HG03575 (cell line): Measurements from ENCODE around the gene DENND5A.
"Not testable (repeated sequence)": the region's sequence is repeated elsewhere in the genome, so short reads cannot be mapped to it uniquely, and the experiment has no call there.

Source experiments
- ATAC-seq: cut with Tn5 transposase; IDR thresholded peaks from one replicate; pipeline ENCODE4 v1.9.1; 2021; ENCODE audit not compliant: unreplicated experiment, insufficient number of reproducible peaks, low FRiP score; ENCODE audit errors: extremely low read depth

The DENND5A gene

GRCh38 chr11:9222654-9223053 lies 42.5 kb downstream of the DENND5A start:
- ATAC-seq, result no peak

- ATAC-seq, result not testable (repeated sequence)
Observed at GRCh38 chr11:9220853-9221252, 44.3 kb downstream of the DENND5A start.

- ATAC-seq, result no peak
Observed at GRCh38 chr11:9219572-9219971, 45.6 kb downstream of the DENND5A start.

DNA sequence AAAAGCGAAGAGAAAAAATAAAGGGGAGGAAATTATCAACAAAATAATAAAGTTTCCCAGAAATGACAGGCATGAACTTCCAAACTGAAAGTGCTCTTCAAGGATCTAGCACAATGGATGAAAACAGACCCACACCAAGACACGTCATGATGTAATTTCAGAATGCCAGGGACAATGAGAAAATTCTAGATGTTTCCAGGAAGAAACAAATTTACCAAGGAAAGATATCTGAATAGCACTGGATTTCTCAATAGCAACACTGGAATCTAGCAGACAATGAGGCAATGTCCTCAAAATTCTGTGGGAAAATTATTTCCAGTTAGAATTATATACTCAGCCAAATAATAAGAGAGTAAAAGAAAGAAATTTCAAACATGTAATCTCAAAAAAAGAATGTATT lies 46.0 kb downstream of the DENND5A start:
- ATAC-seq, result no peak

DNA sequence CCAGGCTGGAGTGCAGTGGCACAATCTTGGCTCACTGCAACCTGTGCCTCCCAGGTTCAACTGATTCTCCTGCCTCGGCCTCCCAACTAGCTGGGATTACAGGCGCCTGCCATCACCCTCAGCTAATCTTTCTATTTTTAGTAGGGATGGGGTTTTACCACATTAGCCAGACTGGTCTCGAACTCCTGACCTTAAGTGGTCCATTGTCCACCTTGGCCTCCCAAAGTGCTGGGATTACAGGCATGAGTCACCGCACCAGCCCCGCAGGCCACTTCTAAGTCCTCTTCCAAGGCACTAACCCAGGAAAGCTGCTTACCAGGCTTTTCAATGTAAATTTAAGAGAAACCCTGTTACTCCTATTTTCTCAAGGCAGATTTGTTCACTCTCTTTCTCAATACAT lies 50.4 kb downstream of the DENND5A start:
- no peak for ATAC-seq

GRCh38 chr11:9211322-9211721 lies 53.8 kb downstream of the DENND5A start:
- no peak for ATAC-seq

DNA sequence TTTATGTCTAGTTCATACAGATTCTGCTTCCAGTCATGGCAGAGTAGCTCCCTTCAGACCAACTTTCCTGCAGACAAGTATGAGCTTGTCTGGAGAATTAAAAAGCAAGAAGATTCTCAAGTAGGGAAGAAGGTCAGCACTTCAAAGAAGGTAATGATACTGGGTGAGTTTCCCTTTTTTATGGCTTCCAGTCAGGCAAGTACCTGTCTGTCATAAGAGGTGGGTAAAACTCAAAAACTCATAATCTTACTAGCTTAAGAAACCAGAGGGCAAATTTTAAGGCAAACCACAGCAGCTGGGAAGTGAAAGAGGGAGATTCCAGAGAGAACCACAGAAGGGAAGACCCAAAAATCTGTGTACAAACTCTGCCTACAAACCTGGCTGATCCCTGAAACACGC lies 54.2 kb downstream of the DENND5A start:
- no peak for ATAC-seq

DNA sequence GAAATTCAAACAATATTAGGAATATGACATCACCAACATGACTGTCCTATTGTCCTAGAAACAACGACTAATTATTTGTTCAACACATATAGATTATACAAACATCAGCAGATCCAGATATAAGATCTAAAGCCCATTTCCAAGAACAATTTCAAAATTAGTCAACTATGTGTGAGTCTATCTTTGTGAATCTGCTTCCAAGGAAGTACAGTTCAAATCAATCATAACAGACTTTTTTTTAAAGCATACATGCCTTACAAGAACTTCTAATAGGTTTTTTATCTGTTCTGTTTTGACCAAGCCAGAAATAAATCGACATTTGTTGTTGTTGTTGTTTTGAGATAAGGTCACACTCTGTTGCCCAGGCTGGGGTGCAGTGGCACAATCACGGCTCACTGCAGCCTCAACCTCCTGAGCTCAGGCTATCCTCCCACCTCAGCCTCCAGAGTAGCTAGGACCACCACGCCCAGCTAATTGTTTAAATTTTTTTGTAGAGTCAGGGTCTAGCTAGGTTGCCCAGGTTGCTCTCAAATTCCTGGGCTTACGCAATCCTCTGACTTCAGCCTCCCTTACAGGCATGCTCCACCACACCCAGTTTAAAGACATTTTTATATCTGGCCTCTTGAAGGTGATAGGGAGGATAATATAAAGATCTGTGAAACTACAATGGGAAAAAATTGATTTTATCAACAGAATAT lies 54.8 kb downstream of the DENND5A start:
- ATAC-seq, result no peak

- ATAC-seq, result not testable (repeated sequence)
Observed at GRCh38 chr11:9209604-9210003, 55.5 kb downstream of the DENND5A start.

DNA sequence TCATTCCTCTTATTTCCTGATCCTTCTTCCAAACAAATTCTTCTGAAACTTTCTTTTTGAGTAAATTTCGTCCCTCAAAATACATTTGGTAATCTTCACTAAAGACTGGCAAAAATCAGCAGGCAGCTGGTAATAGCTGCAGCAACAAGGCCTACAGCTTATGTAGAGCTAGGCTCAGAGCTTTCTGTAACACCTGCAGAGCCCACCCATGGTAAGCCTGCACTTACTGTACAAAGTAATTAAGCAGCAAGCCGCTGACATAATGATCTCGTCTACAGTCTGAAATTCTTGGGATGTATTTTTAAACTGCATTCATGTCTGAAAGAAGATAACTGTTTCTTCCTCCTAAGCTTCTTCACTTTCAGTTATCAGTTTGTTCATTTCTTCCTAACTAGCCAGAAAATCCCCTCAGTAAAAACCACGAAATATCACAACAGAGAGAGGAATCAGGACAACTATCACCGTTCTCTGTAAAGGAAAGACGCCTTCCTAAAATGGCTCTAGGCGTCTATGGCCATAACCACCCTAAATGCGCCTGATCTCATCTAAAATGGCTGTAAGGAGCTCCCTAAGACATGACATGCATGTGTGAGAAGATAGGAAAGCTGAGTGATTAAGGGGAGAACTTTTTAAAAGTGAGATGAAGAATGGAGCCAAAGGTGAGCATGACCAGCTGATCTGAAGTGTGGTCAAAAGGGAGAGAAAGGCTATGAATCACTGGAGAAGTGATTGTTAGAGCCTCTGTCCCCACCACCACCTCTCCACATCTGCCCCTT lies 56.2 kb downstream of the DENND5A start:
- ATAC-seq, result no peak

GRCh38 chr11:9207229-9207628 lies 57.9 kb downstream of the DENND5A start:
- no peak for ATAC-seq

DNA sequence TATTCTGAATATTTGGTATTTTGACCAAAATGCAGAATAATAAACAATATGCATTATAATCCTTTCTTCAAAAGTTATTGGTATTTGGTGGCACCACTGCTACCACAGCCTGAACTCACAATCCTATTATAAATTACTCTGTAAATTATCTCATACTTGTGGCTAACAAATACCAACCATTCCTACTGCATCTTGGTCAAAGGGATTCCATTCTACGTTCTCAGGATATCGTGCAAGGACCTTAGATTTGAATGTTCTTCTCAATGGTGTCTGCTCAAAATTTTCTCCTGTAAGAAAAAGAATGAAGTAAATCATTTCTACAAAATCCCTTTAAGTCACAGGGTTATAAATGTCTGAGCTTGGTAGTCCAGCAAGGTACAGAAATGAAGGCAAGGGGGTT lies 58.7 kb downstream of the DENND5A start:
- no peak for ATAC-seq

GRCh38 chr11:9203691-9204311 lies 61.3 kb downstream of the DENND5A start:
- no peak for ATAC-seq

DNA sequence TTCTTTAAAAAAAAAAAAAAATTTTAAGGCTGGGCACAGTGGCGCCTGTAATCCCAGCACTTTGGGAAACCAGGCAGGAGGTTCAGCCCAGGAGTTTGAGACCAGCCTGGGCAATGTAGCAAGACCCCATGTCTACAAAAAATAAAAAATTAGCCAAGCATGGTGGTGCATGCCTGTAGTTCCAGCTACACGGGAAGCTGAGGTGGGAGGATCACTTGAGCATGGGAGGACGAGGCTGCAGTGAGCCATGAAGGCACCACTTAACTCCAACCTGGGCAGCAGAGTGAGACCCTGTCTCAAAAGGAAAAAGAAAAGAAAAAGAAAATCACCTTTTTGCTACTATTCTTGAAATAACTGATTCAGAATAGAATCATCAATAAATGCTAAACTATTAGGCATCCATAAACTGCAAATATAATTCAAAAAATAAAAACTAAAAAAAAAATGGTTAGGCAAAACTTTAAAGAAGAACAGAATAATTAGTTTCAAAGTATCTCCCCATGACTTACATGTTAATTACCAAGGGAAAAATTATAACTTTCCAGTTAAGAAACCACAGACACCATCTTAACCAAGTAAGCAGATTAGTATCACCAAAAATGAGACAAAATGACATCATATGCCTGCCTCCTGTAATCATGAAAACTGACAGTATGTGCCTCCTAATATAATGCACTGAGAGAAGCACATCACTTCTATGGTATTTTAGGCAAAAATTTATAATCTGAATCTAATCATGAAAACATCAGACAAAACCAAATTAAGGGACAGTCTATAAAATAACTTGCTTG lies 63.6 kb downstream of the DENND5A start:
- no peak for ATAC-seq

- no peak for ATAC-seq
Observed at GRCh38 chr11:9200471-9200870, 64.7 kb downstream of the DENND5A start.

GRCh38 chr11:9193316-9193715 lies 71.8 kb downstream of the DENND5A start:
- no peak for ATAC-seq

- ATAC-seq, result no peak
Observed at GRCh38 chr11:9192561-9192960, 72.6 kb downstream of the DENND5A start.

- ATAC-seq, result not testable (repeated sequence)
Observed at GRCh38 chr11:9190326-9191016, 74.7 kb downstream of the DENND5A start.

DNA sequence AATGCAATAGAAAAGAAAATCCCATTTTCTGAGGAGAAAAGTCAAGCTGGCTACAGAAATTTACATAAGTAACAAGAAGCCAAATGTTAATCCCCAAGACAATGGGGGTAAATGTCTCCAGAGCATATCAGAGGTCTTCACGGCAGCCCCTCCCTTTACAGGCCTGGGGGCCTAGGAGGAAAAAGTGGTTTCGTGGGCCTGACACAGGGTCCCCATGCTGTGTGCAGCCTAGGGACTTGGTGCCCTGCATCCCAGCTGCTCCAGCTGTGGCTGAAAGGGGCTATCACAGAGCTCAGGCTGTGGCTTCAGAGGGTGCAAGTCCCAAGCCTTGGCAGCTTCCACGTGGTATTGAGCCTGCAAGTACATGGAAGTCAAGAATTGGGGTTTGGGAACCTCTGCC lies 76.3 kb downstream of the DENND5A start:
- ATAC-seq, result not testable (repeated sequence)
